CD4-positive, alpha-beta T cell treated with Interleukin-21 for 1 hour (primary cell): ENCODE results near the gene PLEKHO1.
"Not testable (repeated sequence)": the region's sequence is repeated elsewhere in the genome, so short reads cannot be mapped to it uniquely, and the experiment has no call there.

Experiments
- DNase-seq: peaks from one replicate; pipeline ENCODE4 v3.0.0-alpha.2; 2020

PLEKHO1 gene

DNA sequence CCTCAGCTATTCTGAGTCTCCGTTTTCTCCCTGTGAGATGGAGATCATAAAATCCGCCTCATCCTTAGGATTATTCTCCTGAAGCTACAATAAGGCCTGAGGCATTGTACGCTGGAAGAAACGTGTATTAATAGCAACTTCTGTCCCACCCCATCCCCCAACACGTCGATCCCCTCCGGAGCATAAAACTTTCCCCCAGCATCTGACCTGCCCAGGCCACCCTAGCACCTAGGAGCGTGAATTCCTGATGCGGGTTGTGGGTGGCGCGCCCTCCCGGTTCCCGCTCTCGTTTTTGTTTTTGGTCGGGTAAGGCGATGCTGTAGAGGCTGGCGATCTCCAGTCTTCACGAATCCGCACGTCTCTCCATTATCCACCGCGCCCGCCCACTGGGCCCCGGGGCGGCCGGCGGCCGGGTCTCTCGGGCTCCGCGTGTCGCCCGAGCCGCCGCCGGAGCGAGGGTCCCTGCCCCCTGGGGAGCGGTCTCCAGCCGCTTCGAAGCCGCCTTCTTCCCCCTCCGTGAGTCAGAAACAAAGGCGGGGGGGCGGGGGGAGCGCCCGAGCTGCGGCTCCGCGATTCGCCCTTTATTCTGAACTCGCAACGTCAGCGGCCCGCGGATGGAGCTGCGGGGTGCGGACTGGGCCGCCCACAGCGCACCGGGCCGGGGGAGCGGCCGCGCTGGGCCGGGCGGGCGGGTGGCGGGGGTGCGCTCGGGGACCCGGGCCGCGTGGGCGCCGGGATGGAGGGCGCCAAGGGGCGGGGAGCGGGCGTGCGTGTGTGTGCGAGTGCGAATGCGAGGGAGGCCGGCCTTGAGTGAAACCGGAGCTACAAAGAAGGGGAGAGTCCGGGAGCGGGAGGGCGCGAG, at the start of gene PLEKHO1:
PLEKHO1 (plus strand) TSS at position 646 of the 862 bp plus-strand sequence. CDS start 342 bp downstream, outside the sequence.
- DNase-seq = peak; percentile 87

GRCh38 chr1:150102986-150103385, 46.7 kb upstream of the PLEKHO1 start:
- peak; percentile 43 for DNase-seq

DNA sequence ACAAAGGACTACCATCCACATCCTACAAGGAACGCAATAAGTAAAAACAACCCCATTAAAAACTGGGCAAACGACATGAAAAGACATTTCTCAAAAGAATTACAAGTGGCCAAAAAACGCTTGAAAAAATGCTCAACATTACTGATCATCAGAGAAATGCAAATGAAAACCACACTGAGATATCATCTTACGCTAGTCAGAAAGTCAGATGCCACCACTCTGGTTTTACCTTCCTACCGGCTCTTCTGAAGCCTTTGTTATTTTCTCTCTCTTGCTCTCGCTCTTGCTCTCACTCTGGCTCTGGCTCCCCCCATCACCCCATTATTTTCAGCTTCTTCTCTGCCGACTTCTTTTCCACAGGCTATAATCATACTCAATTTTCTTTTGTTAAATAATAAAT, 43.4 kb upstream of the PLEKHO1 start:
- DNase-seq = peak; percentile 64

- peak; percentile 63 for DNase-seq
Observed at GRCh38 chr1:150109586-150109985, 40.1 kb upstream of the PLEKHO1 start.

DNA sequence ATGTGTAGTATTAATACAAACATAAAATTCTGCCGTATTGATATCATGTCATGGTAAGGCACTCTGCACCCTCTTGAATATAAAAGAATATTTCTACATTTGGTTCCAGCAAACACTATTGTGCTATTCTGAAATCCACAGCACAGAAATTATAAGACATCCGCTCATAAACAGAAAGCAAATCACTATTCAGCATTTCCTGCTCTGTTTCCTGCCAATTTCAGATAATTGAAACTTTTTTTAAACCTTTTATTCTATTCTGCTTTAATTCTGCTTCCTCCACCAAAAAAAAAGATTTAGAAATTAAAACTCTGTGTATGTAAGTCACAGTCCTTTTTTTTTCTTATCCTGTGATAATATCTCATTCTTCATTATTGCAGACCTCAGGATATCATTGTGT, 39.6 kb upstream of the PLEKHO1 start:
- DNase-seq = peak; percentile 39

- no peak for DNase-seq
Observed at GRCh38 chr1:150111670-150112069, 38.0 kb upstream of the PLEKHO1 start.

DNA sequence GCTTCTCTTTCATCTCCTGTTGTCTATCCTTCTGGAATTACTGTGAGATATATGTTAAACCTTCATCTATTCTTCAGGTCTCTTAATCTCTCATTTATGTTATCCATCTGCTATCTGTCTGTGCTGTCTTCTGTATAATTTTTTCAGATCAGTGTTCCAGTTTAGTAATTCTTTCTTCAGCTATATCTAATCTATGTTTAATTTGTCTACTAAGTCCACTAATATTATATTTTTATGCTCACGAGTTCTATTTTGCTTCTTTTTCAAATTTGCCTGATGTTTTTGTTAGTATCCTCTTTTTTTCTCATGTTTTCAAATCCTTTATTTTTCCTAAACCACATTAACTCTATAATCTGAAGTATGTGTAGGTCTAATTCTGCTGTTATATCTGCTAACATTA, 34.6 kb upstream of the PLEKHO1 start:
- DNase-seq = no peak

GRCh38 chr1:150118716-150119115, 31.0 kb upstream of the PLEKHO1 start:
- peak; percentile 40 for DNase-seq

DNA sequence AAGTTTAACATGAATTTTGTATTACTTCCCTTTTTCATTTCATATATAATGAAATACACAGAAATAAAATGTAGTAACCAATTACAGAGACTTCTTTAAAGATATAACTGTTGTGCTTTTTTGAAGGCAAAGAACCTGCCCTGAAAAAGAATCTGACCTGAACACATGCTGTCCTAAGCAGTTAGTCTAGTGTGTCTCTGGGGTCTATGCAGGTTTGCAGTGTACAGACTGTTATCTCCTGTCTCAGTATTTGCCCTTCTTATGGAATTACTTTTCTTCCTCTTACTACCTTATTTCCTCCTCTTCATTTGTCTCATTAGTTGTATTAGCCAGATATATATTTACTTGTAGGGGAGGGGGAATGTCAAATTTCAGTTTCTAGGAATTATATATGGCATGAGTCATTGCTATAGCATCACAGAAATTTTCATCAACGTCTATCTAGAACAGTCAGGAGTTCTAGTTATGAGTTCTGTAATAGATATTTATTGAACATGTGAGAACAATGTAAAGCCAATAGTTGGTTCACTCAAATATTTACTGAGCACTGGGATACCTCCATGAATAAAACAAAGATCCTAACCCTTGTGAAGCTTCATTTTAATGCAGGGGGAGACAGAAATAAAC, 28.4 kb upstream of the PLEKHO1 start:
- no peak for DNase-seq

DNA sequence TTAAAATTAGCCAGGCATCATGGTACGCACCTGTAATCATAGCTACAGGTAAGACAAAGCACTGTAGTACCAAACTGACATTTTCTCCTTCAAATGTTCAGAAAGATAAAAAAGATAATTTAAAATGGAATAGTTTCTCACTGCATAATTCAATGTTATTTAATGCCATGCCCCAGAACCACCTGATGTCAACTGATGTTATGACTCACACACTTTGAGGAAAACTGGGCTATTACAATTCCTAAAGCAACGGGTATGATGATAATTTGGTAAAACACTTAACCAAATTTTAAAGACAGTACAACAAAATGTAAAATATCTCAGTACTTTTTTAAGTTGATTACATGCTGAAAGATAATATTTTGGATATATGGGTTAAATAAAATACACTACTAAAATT, 22.9 kb upstream of the PLEKHO1 start:
- DNase-seq = no peak

GRCh38 chr1:150127464-150127863, 22.3 kb upstream of the PLEKHO1 start:
- DNase-seq = no peak

- no peak for DNase-seq
Observed at GRCh38 chr1:150127868-150128267, 21.8 kb upstream of the PLEKHO1 start.

- no peak for DNase-seq
Observed at GRCh38 chr1:150132372-150132771, 17.3 kb upstream of the PLEKHO1 start.

- no peak for DNase-seq
Observed at GRCh38 chr1:150134537-150134936, 15.2 kb upstream of the PLEKHO1 start.

DNA sequence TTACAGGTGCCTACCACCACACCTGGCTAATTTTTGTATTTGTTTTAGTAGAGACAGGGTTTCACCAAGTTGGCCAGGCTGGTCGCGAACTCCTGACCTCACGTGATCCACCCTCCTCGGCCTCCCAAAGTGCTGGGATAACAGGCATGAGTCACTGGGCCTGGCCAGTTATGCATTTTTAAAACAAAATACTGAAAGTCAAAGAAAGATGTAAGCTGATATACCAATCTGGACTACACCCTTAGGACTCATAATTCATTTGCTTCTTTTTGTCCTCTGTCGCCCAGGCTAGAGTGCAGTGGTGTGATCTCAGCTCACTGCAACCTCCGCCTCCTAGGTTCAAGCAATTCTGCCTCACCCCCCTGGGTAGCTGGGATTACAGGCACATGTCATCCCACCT, 14.3 kb upstream of the PLEKHO1 start:
- DNase-seq = not testable (repeated sequence)

DNA sequence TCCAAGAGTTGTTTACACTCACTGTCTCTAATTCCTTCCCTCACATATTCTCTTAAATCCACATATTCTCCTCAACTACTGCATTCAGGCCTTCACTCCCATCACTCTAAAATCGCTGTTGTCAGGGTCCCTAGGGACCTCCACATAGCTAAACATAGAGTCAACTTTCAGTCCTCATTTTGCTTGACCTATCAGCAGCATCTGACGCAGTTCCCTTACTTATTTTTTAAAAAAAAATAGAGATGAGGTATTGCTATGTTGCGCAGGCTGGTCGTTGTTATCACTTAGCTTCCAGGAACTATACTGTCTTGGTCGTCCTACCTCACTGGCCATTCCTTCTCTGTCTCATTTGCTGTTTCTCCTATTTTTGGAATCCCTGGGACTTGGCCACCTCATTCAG, 11.7 kb upstream of the PLEKHO1 start:
- DNase-seq = no peak

- DNase-seq = no peak
Observed at GRCh38 chr1:150141452-150141851, 8.3 kb upstream of the PLEKHO1 start.

GRCh38 chr1:150142083-150142482, 7.6 kb upstream of the PLEKHO1 start:
- DNase-seq = no peak

- DNase-seq = no peak
Observed at GRCh38 chr1:150144606-150145005, 5.1 kb upstream of the PLEKHO1 start.

DNA sequence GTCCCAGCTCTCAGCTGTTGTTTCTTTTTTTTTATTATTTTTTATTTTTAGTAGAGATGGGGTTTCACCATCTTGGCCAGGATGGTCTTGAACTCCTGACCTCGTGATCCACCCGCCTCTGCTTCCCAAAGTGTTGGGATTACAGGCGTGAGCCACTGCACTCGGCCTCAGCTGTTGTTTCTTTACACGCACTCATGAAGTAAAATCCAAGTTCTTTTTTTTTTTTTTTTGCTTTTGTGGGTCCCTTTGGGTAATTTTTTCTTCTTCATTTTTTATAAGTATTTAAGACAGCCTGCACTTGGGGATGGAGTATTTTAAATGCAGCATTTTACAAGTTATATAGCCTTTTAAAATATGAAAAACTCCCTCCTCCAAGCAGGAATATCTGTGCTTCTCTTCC, 3.7 kb upstream of the PLEKHO1 start:
- not testable (repeated sequence) for DNase-seq

GRCh38 chr1:150146849-150147542, 2.7 kb upstream of the PLEKHO1 start:
- no peak for DNase-seq

DNA sequence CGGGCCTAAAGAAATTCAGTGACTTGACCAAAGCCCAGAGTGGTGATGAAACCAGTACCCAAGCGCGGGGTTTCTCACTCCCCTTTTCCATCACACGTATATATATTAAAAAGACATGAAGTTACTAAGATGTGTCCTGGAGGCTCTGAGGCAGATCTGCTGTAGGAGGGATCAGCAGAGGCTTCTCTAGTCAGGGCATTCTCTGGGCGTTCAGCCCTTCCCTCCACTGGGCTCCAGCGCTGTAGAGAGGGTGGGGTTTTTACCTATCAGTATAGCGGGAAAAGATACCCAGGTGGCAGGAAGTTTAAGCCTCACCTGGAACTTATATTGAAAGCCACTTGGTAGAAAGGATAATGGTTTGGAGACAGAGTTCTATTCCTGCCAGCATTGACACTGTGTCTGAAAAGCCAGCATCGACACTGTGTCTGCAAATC, 862 bp upstream of the PLEKHO1 start:
- DNase-seq = no peak

DNA sequence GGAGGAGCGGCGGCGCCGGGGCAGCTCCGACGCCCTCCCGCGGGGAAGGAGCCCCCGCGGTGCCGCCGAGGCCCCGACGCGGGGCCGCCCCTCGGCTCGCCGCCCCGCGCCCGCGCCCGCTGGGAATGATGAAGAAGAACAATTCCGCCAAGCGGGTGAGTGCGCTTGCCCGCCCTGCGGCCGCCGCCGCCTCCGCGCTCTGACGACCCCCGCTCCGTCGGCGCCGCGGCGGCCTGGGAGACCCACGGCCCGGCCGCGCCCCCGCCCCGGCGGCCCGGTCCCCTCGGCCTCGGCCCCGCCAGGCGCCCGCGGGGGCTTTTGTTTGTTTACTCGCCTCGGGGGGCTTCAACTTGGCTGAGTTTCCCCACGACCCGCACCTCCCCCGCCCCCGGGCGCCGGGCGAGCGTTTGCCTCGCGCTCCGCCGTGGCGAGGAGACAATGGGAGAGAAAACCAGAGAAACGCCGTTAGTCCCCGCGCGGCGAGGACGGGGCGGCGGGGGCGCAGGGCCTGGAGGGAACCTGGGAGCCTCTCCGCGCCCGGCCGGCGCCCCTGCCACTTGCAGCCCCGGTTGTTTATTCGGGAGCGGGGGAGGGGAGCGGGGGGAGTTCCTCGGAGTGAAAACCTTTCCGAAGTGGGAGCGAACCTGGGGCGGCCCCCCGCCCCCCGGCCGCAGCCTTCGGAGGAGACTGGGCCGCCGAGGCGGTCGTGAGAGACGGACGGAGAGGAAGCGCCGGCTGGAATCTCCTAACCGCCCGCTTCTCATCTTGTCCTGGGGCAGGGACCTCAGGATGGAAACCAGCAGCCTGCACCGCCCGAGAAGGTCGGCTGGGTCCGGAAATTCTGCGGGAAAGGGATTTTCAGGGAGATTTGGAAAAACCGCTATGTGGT, 661 bp downstream of the PLEKHO1 start:
- no peak for DNase-seq
